ENCODE data around the gene FCRL3.
"Not testable (repeated sequence)": the region's sequence is repeated elsewhere in the genome, so short reads cannot be mapped to it uniquely, and the experiment has no call there.

The FCRL3 gene, protein sequence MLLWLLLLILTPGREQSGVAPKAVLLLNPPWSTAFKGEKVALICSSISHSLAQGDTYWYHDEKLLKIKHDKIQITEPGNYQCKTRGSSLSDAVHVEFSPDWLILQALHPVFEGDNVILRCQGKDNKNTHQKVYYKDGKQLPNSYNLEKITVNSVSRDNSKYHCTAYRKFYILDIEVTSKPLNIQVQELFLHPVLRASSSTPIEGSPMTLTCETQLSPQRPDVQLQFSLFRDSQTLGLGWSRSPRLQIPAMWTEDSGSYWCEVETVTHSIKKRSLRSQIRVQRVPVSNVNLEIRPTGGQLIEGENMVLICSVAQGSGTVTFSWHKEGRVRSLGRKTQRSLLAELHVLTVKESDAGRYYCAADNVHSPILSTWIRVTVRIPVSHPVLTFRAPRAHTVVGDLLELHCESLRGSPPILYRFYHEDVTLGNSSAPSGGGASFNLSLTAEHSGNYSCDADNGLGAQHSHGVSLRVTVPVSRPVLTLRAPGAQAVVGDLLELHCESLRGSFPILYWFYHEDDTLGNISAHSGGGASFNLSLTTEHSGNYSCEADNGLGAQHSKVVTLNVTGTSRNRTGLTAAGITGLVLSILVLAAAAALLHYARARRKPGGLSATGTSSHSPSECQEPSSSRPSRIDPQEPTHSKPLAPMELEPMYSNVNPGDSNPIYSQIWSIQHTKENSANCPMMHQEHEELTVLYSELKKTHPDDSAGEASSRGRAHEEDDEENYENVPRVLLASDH

DNA sequence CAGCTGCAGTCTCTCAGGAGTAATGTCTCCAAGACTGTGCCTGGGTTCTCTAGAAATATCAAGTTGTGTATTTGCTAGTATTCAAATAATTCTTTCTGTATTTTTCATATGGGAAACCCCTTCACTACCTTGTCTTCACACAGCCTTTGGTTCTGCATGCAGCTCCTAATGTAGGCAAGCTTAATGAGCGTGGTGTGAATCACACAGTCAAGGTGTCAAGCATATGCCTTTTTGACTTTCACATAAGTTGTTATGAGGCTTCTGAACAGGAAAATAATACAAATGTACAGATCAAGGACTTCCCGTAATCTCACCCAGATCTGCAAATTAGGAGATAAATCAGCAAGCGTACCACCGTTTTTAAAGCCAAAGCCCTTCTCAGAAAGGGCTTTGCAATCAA lies at the start of gene FCRL3:
Gene FCRL3, minus strand, starts transcription at position 38 of the 400 bp plus-strand sequence. CDS start 280 bp downstream, outside the sequence.
- no peak for DNase-seq

DNA sequence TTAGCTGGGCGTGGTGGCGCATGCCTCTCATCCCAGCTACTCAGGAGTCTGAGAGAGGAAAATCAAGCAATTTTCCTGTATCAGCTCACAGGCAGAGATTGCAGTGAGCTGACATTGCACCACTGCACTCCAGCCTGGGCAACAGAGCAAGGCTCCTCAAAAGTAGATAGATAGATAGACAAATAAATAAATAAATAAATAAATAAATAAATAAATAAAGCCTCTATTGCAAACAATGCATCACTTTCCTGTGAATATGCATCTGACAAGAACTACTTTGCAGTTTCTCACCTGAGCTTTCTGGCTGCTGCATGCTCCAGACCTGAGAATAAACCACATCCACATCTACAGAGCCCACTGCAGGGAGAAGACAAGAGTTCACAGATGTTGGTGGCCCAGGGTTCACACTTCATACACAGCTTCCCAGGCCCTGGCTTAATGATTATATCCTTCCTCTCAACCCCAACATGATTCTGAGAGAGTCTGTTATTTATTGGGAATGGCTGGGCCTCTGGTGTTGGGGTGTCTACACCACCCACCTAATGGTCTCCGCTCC lies 47.8 kb upstream of the FCRL3 start:
- DNase-seq, result no peak

DNA sequence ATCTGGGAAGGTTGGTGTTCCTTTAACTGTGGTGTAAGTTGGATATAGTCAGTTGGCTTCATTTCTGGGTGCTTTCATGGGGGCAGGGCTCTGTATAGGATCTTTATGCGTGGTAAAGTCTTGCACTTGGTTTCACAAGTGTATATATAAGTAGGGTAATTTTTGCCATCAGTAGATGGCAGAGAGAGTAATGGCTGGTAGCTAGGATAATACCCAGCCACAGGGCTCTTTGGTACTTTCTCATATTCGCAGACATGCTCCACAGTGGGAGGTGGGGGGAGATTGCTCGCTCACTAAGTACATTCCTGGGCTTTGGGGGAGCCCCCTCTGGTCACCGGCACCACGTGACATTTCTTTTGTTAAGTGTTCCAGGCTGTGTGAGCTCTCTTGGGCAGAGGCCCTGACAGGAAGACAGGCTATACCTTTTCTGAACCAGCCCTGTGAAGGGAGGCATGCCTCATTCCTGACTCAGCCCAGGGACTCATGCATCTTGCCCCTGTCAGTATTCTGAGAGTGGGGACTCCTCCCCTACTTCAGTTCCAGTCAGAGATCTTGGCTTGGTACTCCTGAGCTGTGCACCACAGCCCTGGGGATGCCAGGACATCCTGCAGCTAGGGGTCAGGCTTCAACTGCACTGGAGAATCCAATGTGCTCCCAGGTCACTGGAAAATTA lies 38.8 kb upstream of the FCRL3 start:
- no peak for DNase-seq

DNA sequence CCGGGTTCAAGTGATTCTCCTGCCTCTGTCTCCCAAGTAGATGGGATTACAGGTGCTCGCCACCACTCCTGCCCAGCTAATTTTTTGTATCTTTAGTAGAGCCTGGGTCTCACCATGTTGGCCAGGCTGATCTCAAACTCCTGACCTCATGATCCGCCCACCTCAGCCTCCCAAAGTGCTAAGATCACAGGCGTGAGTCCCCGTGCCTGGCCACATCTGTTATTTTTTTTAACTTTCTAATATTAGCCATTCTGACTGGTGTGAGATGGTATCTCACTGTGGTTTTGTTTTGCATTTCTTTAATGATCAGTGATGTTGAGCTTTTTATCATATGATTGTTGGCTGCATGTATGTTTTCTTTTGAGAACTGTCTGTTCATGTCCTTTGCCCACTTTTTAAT lies 35.4 kb upstream of the FCRL3 start:
- not testable (repeated sequence) for DNase-seq

DNA sequence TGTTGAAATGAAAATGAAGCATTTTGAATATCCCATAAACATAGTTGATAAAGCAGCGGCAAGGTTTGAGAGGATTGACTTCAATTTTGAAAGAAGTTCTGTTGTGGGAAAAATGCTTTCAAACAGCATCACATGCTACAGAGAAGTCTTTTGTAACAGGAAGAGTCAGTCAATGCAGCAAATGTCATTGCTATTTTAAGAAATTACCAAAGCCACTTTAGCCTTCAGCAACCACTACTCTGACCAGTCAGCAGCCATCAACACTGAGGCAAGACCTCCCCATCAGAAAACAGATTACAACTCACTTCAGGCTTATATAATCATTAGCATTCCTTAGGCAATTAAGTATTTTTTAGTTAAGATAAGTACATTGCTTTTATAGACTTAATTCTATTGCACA lies 33.8 kb upstream of the FCRL3 start:
- no peak for DNase-seq

DNA sequence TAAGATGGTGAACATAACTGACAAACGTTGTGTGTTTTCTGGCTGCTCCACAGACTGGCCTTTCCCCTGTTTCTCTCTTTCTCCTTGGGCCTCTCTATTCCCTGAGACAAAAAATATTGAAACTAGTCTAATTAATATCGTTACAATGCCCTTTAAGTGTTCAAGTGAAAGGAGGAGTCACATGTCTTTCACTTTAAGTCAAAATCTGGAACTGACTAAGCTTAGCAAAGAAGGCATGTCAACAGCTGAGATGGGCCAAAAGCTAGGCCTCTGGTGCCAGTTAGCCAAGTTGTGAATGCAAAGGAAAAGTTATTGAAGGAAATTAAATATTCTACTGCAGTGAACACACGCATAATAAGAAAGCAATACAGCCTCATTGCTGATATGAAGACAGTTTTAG lies 32.2 kb upstream of the FCRL3 start:
- no peak for DNase-seq

DNA sequence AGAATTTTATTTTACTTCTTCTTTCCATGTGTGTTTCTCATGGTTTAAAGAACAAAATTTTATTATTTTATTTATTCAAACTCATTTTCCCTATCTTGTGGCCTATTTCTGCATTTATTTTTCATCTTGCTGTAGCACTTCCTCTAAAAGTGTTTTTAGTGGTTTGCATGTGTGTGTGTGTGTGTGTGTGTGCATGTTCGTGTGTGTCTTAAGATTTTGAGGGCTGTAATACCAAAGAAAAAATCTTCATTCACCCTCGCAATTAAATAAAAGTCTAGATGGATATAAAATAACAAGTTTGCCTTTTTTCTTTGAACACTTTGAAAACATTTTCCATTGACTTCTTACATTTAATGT lies 24.6 kb upstream of the FCRL3 start:
- no peak for DNase-seq

DNA sequence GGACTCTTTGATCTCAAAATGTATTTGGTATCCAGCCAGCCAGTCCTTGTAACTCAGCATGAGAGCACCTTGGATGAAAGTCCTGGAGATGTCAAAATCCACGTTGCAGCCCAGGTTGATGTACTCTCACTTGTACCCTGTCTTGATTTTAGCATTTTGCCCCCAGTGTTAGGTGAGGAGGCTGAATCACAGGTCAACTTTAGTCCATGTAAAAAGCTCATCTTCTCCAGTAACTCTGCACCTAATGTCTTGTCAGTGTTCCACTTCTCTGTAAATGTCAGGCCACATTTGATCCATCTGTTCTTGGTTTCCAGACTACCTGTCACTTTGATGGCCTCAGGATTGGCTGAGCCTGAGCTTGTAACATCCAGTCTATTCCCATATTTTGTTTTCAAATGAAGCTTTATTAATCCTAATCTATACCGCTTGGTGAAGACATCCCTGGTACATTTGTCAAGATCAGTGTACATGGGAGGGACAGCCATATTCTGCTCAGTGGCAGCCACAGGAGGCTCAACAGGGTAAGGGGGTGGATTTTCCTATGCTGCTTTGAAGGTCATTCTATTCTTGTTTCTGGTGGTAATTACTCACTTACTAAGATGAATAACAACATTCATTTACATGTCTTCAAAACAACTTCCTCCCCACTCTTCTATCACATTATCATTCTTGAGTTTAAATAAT lies 24.1 kb upstream of the FCRL3 start:
- no peak for DNase-seq

DNA sequence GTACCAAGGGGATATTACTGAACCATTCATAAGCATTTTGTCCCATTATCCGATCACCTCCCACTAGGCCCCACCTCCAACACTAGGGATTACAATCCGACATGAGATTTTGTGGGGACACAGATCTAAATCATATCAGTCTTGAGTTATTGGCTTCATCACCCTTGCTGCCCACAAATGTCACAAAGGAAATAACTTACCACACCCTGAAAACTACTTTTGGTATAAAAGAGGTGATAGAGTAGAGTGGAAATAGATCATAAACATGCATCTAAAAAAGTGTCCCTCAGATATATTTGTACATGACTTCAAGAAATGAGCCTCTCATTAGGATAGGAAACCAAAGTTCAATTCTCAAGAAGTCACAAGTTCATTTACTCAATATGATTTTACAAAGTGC lies 22.6 kb upstream of the FCRL3 start:
- DNase-seq, result no peak

DNA sequence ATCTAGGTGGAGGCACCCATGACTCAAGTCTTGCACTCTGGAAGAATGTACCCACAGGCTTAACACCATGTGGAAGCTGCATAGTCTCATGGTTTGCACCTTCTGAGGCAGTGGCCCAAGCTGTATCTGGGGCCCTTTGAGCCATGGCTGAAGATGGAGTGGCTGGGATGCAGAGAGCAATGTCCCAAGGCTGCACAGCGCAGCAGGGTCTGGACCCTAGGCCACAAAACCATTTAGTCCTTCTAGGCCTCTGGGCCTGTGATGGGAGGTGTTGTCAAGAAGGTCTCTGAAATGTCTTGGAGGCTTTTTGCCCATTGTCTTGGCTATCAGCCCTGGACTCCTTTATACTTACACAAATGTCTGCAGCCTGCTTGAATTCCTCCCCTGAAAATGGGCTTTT lies 21.4 kb upstream of the FCRL3 start:
- DNase-seq, result no peak

DNA sequence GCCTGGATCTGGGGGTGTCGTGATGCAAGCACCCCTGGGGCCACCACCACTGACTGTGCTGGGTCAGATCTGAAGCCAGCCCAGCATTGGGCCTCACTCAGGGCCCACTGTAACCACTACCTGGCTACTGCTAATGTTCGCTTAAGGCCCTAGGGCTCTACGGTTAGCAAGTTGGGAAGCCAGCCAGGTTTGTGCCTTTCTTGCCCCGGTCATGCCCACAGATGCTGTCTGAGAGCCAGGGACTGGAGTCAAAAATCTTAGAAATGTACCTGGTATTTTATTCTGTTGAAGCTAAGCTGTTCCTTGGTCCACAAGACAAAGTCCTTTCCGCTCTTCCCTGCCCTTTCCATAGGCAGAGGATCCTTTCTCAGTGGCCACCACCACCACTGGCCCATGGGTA lies 15.2 kb upstream of the FCRL3 start:
- DNase-seq, result no peak

DNA sequence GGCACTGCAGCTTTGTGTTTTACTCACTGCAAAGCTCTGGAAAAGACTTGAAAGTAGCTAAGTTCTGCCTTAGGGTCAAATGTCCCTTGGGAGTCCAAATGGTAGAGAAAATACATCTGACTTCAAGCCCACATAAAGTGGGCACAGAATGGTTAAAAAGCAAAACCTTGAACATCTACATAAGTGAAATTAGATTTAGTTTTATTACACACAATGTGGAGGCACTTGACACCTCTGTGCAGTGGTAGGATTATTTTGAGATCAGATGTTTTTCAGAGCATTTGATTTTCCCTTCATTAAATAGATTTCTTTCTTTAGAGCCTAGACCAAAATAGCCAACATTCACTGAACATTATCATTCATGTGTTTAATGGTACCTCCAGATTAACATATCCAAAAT lies 11.2 kb upstream of the FCRL3 start:
- no peak for DNase-seq

DNA sequence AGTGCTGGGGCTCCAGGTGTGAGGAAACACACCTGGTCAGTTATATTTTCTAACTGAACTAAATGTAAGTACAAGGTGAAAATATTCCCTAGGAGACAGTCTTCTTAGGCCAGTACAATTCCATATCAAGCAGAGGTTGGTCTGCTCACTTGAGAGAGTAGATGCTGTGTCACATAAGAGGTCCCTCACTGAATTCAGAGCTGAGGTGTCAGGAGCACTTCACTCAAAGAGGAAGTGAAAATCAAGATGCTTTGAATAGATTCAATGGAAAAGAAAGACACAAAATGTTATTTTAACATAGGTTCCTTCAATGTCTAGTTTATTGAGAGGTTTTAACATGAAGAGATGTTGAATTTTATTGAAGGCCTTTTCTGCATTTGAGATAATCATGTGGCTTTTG lies 4.3 kb upstream of the FCRL3 start:
- DNase-seq, result no peak

DNA sequence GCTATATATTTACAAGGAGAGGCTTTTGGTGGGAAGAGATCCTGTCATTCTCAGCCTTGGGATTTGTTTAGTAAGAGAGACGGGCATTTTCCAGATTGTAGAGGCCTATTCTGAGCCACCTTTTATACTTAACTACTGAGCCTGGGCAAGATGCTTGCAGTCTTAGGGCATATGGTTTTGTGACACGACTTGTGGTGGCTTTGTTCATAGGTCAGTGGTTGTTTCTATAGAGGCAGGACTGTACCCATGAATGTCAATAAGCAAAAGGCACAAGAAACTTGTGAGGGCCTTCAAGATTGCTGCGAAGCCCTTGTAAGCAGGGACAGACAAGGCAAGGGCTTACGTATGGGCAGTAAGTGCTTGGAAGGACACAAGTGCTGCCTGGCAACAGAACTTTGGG lies 3.4 kb upstream of the FCRL3 start:
- no peak for DNase-seq

DNA sequence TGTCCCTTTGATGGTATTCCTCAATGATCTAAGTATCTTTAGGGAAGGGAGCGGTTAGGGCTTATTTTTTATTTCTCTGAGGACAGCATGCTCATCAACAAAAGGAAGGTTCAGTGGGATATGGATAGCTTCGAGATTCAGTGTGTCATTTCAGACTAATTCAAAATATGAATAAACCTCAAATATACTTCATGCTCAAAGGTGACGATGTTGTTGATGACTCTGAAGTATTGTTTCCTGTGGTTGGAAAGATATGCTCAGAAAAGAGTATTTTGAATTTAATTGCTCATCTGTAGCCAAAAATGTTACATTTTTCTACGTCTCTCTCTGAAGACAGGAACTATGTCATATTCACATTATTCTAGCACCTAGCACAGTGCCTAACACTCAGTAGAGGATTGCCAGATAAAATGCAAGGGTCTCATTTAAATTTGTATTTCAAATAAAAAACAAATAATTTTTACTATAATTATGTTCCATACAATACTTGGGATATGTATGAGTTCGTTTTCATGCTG lies 1.8 kb upstream of the FCRL3 start:
- DNase-seq, result no peak

DNA sequence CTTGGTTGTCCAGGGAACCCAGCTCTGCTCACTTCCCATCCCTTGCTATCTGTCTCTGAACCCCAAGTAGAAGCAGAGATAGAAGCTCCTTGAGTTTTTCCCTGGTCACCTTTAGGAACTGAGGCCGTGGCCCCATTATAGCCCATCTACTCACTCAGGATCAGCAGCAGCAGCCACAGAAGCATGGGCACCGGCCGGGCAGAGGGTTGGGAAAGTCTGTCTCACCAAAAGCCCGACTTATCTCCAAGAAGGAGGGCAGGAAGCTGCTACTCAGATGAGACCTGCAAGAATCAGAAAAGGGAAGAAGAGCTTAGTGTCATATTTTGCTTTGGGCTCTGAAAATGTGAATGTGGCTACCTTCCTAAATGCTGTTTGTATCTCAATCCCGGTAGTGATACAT lies 264 bp downstream of the FCRL3 start:
- no peak for DNase-seq

DNA sequence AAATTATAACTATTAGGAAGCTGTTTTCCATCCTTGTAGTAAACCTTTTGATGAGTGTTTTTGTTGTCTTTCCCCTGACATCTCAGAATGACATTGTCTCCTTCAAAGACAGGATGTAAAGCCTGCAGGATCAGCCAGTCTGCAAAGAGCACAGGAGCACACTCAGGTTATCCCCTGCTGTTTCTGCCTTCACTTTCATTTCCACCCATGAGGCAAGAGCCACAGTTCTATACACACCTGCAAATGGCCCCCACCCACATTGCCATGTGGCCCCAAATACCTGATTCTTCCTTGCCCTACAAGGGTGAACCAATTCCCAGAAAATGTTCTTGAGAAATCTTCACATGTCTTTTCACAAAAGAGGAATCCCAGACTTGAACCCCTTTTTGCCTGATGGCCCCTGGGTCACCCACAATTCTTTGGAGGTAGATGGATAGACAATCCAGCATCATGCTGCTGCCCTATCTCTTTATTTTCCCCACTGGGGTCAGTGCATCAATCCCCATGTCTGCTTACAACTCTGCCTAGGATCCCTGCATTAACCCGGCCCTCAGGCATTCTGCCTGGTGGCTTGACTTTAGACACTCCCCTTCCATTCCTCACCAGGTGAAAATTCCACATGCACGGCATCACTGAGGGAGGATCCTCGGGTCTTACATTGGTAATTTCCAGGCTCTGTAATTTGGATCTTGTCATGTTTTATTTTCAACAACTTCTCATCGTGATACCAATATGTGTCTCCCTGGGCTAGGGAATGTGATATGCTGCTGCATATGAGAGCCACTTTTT lies 2.6 kb downstream of the FCRL3 start:
- DNase-seq, result no peak

DNA sequence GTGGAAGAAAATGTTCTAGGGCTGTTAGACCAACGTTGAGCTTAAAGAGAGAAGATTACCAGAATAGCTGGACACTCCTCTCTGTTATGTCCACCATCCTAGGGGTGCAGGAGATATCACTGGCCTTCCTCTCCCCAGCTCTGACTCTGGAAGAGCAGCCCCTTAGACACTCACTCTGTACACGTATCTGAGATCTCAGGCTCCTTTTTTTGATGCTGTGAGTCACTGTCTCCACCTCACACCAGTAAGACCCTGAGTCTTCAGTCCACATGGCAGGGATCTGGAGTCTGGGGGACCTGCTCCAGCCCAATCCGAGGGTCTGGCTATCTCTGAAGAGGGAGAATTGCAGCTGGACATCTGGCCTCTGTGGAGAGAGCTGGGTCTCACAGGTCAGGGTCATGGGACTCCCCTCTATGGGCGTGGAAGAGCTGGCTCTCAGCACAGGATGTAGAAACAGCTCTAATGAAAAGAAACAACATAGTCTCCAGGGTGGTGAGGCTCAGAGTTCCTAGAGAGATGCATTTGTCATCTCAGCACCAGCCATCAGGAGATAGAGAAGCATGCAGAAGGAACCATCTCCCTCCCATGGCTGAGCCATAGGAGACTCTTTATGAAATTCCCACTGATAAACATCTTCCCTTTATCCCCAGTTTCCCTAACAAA lies 3.5 kb downstream of the FCRL3 start:
- no peak for DNase-seq

DNA sequence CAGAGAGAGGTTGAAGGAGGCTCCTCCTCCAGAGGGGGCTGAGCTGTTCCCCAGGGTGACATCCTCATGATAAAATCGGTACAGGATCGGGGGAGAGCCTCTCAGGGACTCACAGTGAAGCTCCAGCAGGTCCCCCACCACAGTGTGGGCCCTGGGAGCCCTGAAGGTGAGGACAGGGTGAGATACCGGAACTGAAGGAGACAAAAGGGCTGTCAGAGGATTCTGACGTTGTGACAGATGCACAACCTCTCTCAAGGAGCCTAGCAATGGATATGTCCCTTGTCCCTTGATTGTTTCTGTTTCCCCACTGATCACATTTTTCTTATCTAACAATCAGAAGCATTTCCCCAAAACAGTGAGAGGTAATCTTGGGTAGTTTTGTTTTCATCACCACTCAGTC lies 5.2 kb downstream of the FCRL3 start:
- no peak for DNase-seq

DNA sequence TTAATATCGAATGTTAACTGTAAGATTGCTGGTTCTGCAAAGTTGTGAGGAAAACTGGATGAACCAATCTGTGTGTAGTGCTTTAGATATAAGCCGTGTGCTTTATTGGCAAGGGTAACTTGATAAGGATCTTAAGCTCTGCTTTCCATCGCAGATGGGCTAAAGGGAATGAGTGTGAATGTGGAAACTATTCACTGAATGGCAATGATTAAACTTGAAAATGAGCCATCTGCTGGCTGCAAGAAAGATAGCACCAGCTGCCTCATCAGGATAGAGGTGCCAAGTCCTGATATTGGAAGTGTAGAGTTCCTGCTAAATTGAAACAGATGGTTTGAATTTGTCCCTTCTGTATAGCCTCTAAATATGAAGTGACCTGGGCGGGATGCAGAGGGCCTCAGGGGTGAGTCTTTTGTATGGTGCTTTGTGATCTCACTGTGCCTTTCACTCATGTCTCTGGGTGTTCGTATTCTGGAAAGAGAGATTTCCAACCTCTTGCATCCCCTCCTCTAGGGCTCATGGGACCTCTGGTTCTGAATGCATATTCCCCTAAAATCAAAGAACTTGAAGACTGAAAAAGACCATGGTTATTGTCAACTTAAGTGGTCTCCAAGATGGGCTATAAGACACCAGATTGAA lies 9.2 kb downstream of the FCRL3 start:
- DNase-seq, result no peak
